Measurements from ENCODE around the gene SERPINB6. TPM values are rescaled to one million over a fixed set of nuclear protein-coding genes. Genes with fewer than 3 reads are reported as not detected.
A peak's percentile ranks its signal among the peaks of the same experiment; 100 is the strongest.

Gene SERPINB6
- total RNA-seq, 1 donor from 2014 or later, result 14.0 TPM

DNA sequence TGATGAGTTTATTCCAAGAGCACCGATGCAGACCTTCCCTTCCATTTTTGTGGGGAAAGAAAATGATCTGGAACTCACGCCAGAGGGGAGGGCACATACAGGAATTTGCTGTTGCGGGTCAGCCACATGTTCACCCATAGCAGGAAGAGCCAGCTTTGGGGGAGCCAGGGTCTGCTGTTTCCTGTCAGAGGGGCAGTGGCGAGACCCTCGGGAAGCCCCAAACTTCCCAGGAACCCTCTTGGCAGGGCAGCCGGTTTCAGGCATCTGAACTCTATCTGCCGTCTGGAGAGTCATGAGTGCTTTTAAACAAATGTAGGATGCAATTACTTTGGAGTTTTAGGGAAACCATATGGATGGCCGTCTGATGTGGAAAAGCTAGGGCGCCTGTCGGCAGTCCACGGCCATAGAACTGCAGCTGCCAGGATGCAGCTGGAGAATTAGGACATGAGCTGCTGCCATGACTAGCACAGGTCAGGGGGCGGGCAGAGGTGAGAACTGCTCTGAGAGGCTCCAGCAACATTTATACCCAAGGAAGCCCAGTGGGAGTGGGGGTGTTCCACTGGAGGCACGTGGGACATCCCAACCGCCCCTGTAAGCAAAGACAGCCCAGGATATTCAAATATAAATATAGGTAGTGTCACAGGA lies 53.4 kb downstream of the SERPINB6 start:
- no peak overlapping the region for H3K4me3 Mint-ChIP-seq (ENCODE audit: unreplicated experiment)
- peaks cover 24% of the 10 kb centered on the region for H3K4me1 Mint-ChIP-seq (ENCODE audit: low read depth, unreplicated experiment)
- DNase-seq, result no peak
- H3K27ac Mint-ChIP-seq (ENCODE audit: unreplicated experiment), result no peak overlapping the region
- TF ChIP-seq, protein P1, sequence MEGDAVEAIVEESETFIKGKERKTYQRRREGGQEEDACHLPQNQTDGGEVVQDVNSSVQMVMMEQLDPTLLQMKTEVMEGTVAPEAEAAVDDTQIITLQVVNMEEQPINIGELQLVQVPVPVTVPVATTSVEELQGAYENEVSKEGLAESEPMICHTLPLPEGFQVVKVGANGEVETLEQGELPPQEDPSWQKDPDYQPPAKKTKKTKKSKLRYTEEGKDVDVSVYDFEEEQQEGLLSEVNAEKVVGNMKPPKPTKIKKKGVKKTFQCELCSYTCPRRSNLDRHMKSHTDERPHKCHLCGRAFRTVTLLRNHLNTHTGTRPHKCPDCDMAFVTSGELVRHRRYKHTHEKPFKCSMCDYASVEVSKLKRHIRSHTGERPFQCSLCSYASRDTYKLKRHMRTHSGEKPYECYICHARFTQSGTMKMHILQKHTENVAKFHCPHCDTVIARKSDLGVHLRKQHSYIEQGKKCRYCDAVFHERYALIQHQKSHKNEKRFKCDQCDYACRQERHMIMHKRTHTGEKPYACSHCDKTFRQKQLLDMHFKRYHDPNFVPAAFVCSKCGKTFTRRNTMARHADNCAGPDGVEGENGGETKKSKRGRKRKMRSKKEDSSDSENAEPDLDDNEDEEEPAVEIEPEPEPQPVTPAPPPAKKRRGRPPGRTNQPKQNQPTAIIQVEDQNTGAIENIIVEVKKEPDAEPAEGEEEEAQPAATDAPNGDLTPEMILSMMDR (IDR thresholded peaks at IDR 0.05; ENCODE audit: partially characterized antibody, unreplicated experiment), result no peak
- peaks cover 4% of the 10 kb centered on the region for H3K27me3 Mint-ChIP-seq (ENCODE audit: unreplicated experiment)
- no peaks in the 10 kb centered on the region for H3K36me3 Mint-ChIP-seq (ENCODE audit: unreplicated experiment)
- H3K9me3 Mint-ChIP-seq (ENCODE audit: unreplicated experiment), result peaks cover 2% of the 10 kb centered on the region

DNA sequence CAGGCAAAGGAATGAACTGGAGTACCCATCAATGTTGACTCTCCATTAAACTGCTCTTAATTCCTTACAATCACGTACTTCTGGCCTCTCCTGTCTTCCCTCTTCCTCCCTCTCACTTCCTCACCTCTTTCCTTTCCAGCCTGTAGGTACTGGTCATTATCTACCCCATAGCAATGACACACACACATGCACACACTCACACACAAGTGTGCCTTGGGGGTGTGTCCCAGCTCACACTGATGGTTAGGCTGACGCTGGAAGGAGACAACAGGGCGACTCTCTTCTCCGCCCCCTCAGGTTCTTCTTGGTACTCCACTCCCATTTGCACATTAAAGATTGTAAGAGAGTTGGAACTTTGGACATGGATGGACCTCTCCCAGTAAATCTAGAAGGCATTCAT lies 54.3 kb downstream of the SERPINB6 start:
- H3K4me1 Mint-ChIP-seq (ENCODE audit: low read depth, unreplicated experiment), result peaks cover 24% of the 10 kb centered on the region
- DNase-seq, result no peak
- no peaks in the 10 kb centered on the region for H3K36me3 Mint-ChIP-seq (ENCODE audit: unreplicated experiment)
- peaks cover 4% of the 10 kb centered on the region for H3K27me3 Mint-ChIP-seq (ENCODE audit: unreplicated experiment)
- TF ChIP-seq, protein P1 (IDR thresholded peaks at IDR 0.05; ENCODE audit: partially characterized antibody, unreplicated experiment), result peak; percentile 58
- no peak overlapping the region for H3K27ac Mint-ChIP-seq (ENCODE audit: unreplicated experiment)
- peaks cover 2% of the 10 kb centered on the region for H3K9me3 Mint-ChIP-seq (ENCODE audit: unreplicated experiment)
- H3K4me3 Mint-ChIP-seq (ENCODE audit: unreplicated experiment), result peak overlapping the region; percentile 66

DNA sequence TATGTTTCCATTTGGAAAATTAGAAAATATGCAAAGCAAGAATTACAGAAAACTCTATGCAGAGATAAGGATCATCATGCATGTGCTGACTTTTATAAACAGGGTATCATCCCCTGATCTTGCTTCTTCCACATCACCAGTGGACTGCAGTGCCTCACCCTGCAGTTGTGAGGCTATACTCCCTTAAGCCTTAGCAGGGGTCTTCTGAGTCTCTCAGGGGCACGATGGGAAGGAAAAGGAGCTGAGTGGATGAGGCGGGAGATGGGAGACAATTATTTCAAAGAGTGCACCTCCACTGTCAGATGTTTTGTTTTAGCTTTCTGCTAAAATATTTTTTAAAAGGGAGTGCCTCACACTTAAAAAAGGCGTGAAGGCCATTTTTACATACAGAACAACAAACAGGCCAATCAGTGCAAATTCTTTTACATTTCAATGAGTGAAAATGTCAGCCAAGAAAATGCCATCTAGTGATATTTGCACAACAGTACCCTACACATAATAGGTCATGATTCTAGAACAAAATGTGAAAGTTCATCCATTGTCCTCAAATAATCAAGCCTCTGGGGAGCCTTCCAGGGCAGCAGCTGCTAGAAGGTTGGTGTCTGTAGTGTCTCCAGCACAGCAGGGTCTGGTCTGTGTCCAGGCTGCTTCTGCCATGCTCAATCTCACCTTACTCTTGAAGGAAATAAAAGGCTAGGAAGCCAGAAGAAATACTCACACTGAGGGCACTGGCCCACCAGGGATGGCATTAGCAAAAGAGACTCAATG lies 55.0 kb downstream of the SERPINB6 start:
- DNase-seq, result no peak
- no peak overlapping the region for H3K27ac Mint-ChIP-seq (ENCODE audit: unreplicated experiment)

DNA sequence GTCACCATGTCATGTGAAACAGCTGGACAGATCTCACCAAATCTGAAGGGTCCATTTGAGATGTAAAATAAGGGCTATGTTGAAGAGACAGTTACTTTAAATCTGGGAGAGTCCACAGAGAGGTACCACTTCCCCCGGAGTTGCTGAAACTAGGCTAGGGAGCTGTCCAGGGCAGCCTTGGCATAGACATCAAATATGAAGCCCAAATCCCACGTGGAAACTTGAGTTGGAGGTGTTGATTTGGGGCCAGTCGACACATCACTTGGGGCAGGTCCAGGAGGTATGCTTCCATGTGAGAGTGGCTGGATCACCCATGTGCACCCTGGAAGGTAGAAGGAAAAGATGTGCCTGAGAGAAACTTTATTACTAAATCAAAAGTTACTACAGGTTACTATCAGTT lies 56.2 kb downstream of the SERPINB6 start:
- Mint-ChIP-seq H3K36me3 (ENCODE audit: unreplicated experiment) (no peaks in the 10 kb centered on the region), H3K27ac (ENCODE audit: unreplicated experiment) (no peak overlapping the region), H3K4me1 (ENCODE audit: low read depth, unreplicated experiment) (peaks cover 32% of the 10 kb centered on the region), H3K9me3 (ENCODE audit: unreplicated experiment) (peaks cover 4% of the 10 kb centered on the region), H3K27me3 (ENCODE audit: unreplicated experiment) (peaks cover 2% of the 10 kb centered on the region), H3K4me3 (ENCODE audit: unreplicated experiment) (no peak overlapping the region)
- DNase-seq, result no peak
- TF ChIP-seq, protein P1 (IDR thresholded peaks at IDR 0.05; ENCODE audit: partially characterized antibody, unreplicated experiment), result no peak

More for the DNA sequence above, 55.0 kb downstream of the SERPINB6 start:
- H3K4me3 Mint-ChIP-seq (ENCODE audit: unreplicated experiment), result no peak overlapping the region
- H3K9me3 Mint-ChIP-seq (ENCODE audit: unreplicated experiment), result peaks cover 2% of the 10 kb centered on the region
- H3K27me3 Mint-ChIP-seq (ENCODE audit: unreplicated experiment), result peaks cover 2% of the 10 kb centered on the region
- peaks cover 24% of the 10 kb centered on the region for H3K4me1 Mint-ChIP-seq (ENCODE audit: low read depth, unreplicated experiment)
- TF ChIP-seq, protein P1 (IDR thresholded peaks at IDR 0.05; ENCODE audit: partially characterized antibody, unreplicated experiment), result no peak
- H3K36me3 Mint-ChIP-seq (ENCODE audit: unreplicated experiment), result no peaks in the 10 kb centered on the region

DNA sequence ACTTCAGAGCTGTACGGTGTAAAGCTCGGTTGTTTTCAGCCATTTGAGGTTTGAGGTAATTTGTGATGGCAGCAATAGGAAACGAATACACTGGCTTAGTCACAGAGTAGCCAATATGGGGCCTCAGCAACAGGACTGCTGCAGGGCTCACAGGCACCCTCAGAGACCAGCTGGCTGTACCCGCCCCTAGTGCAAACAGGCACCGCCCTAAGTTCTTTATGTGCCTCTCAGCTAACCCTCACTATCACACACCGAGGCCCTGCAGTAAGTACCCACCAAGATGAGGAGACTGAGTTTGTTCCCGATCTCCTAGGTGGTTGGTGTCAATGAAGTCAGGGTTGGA lies 57.1 kb downstream of the SERPINB6 start:
- no peak for DNase-seq
- Mint-ChIP-seq H3K27me3 (ENCODE audit: unreplicated experiment) (peaks cover 4% of the 10 kb centered on the region), H3K27ac (ENCODE audit: unreplicated experiment) (no peak overlapping the region), H3K36me3 (ENCODE audit: unreplicated experiment) (no peaks in the 10 kb centered on the region), H3K9me3 (ENCODE audit: unreplicated experiment) (peaks cover 2% of the 10 kb centered on the region), H3K4me1 (ENCODE audit: low read depth, unreplicated experiment) (peaks cover 39% of the 10 kb centered on the region), H3K4me3 (ENCODE audit: unreplicated experiment) (no peak overlapping the region)
- TF ChIP-seq, protein P1 (IDR thresholded peaks at IDR 0.05; ENCODE audit: partially characterized antibody, unreplicated experiment), result no peak

Data from glutamatergic neuron (in vitro differentiated cells).